Heart left ventricle (tissue), 13 donors: Measurements from ENCODE around the gene SPTLC2.

Experiments used
- POLR2A ChIP-seq, 2 donors: fragments of 450-650 bp; IDR thresholded peaks; one replicate each; pipeline ENCODE4 v1.6.1; 2017; ENCODE audit warnings: antibody characterized with exemption in 2 of 2, mild to moderate bottlenecking in 2 of 2, moderate library complexity in 2 of 2
- TF ChIP-seq, protein P1 (sequence below), 12 donors: fragments of 200-600 bp; sonication (generic) in 4 of 12; IDR thresholded peaks; one replicate each; pipeline versions ENCODE4 v1.5.0 to v1.8.0; 2018 to 2022; ENCODE audit warnings: antibody characterized with exemption in 12 of 12, mild to moderate bottlenecking in 5 of 12
- donor health status: ischemic (EF 13 %, LVEDD 7.1; RV severe dilation, severe dysfunction).
- donor health status: DM: no; HTN: yes; CAD: no.
- donor health status: DM: no; HTN: no; CAD: no.
- donor health status: ischemic (EF 25% LVEDD 6.9; RV normal size, moderate dysfunction).
- donor health status: ischemic (EF 25% LVEDD 5.7; RV mildly dilated, moderate dysfunction).
- donor health status: ischemic (EF 35%, LVEDD 5.7; RV mildly dilated, moderate dysfunction).
- donor health status: nonischemic (EF 11% LVEDD 7.7; RV severe dilation, severe dysfunction).
- donor health status: DM: yes; HTN: yes; CAD: no.
- donor health status: PGD.
- donor health status: ischemic (EF 29% LVEDD 5.4; RV normal size, mild dysfunction).
- donor health status: nonischemic (EF 23%, LVEDD 6.1; RV moderate dilation, normal function).

- TF ChIP-seq, protein P1, sequence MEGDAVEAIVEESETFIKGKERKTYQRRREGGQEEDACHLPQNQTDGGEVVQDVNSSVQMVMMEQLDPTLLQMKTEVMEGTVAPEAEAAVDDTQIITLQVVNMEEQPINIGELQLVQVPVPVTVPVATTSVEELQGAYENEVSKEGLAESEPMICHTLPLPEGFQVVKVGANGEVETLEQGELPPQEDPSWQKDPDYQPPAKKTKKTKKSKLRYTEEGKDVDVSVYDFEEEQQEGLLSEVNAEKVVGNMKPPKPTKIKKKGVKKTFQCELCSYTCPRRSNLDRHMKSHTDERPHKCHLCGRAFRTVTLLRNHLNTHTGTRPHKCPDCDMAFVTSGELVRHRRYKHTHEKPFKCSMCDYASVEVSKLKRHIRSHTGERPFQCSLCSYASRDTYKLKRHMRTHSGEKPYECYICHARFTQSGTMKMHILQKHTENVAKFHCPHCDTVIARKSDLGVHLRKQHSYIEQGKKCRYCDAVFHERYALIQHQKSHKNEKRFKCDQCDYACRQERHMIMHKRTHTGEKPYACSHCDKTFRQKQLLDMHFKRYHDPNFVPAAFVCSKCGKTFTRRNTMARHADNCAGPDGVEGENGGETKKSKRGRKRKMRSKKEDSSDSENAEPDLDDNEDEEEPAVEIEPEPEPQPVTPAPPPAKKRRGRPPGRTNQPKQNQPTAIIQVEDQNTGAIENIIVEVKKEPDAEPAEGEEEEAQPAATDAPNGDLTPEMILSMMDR (IDR thresholded peaks at IDR 0.05): no peak
- TF ChIP-seq POLR2A (IDR thresholded peaks at IDR 0.05): no peak
Measured at GRCh38 chr14:77516126-77516525, 100.3 kb downstream of the SPTLC2 start.
